Thymus (tissue), 11 donors: Measurements from ENCODE around the gene DDX10. TPM values are rescaled to one million over a fixed set of nuclear protein-coding genes. Genes with fewer than 3 reads are reported as not detected.
"Not testable (repeated sequence)": the region's sequence is repeated elsewhere in the genome, so short reads cannot be mapped to it uniquely, and the experiment has no call there.

Experiments
- DNase-seq, 9 donors: peaks; one replicate each; pipeline ENCODE4 v3.0.0-alpha.2; 2013; ENCODE audit warnings: low spot score in 9 of 9, low read depth in 6 of 9, missing footprints in 1 of 9
- H3K27ac ChIP-seq, 2 donors: one replicate each; pipeline ENCODE4 v1.5.1; 2013; ENCODE audit warnings: control low read depth in 1 of 2, low read depth in 1 of 2, low read length in 1 of 2, mild to moderate bottlenecking in 1 of 2, moderate library complexity in 1 of 2
- H3K27me3 ChIP-seq, 2 donors: one replicate each; pipeline ENCODE4 v1.5.1; 2013; ENCODE audit warnings: low read length in 1 of 2; ENCODE audit not compliant: control insufficient read depth in 2 of 2, insufficient read depth in 1 of 2
- H3K36me3 ChIP-seq, 2 donors: one replicate each; pipeline ENCODE4 v1.5.1; 2013; ENCODE audit warnings: low read length in 1 of 2, mild to moderate bottlenecking in 1 of 2, moderate library complexity in 1 of 2; ENCODE audit not compliant: control insufficient read depth in 2 of 2, insufficient read depth in 2 of 2
- H3K4me1 ChIP-seq, 2 donors: one replicate each; pipeline ENCODE4 v1.5.1; 2013; ENCODE audit warnings: low read length in 2 of 2; ENCODE audit not compliant: control insufficient read depth in 2 of 2, insufficient read depth in 2 of 2
- H3K4me3 ChIP-seq, 2 donors: one replicate each; pipeline ENCODE4 v1.5.1; 2013; ENCODE audit warnings: low read length in 2 of 2, control low read depth in 1 of 2, mild to moderate bottlenecking in 1 of 2
- H3K9me3 ChIP-seq, 2 donors: one replicate each; pipeline ENCODE4 v1.5.1; 2013; ENCODE audit warnings: low read length in 1 of 2, mild to moderate bottlenecking in 1 of 2; ENCODE audit not compliant: control insufficient read depth in 2 of 2, insufficient read depth in 1 of 2
- WGBS: extraction: QIAGEN DNeasy Blood & Tissue Kit; methylation state at CpG from one replicate; pipeline ENCODE4 v1.1.7; 2013; 5-methylcytosine and 5-hydroxymethylcytosine counted together
- polyA plus RNA-seq: library from polyadenylated mRNA; stranded (reverse); fragments of 200-250 nt; gene quantifications from one replicate; pipeline ENCODE4 v1.2.3, GENCODE V29; 2013
- total RNA-seq: library from RNA; stranded (reverse); fragments of 120-200 nt; gene quantifications from one replicate; pipeline ENCODE4 v1.2.4, GENCODE V29; 2013
- donor health status: healthy.

Gene DDX10
- total and polyA plus RNA-seq, 2 donors, result 20.1 to 32.3 TPM

DNA sequence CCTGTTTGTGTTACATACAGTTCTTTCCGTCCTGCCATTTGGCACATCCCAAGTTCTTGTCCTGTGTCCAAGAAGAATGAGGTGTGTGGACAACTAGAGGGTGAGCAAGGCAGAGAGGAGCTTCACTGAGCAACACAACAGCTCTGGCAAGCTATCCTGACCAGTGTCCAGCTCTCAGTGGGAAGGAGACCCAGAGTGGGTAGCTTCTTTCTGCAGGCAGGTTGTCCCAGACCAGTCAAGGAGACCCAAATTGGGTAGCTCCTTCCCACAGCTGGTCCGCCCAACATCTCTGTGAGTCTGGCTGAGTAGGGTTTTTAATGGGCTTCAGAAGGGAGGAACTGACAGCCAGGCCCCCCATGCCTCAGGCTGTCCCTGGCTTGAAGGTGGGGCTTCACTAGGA is 36.1 kb upstream of the DDX10 start:
- Histone ChIP-seq H3K27me3 (no peaks in the 10 kb centered on the region), H3K27ac (no peak overlapping the region), H3K4me1 (no peaks in the 10 kb centered on the region), H3K4me3 (no peak overlapping the region), H3K9me3 (peaks cover 0 to 16% of the 10 kb centered on the region in 2 donors), H3K36me3 (no peaks in the 10 kb centered on the region)
- WGBS, result 92% methylated on average over 2 of the region's 2 CpGs
- no peak for DNase-seq

- peaks cover 0 to 16% of the 10 kb centered on the region in 2 donors for H3K9me3 ChIP-seq
- DNase-seq, result no peak
- H3K4me1 ChIP-seq, result no peaks in the 10 kb centered on the region
- no peak overlapping the region for H3K27ac ChIP-seq
- H3K36me3 ChIP-seq, result no peaks in the 10 kb centered on the region
- WGBS, result 95% methylated on average over 3 of the region's 3 CpGs
- no peak overlapping the region for H3K4me3 ChIP-seq
- H3K27me3 ChIP-seq, result no peaks in the 10 kb centered on the region
Observed at GRCh38 chr11:108629274-108629673, 35.6 kb upstream of the DDX10 start.

DNA sequence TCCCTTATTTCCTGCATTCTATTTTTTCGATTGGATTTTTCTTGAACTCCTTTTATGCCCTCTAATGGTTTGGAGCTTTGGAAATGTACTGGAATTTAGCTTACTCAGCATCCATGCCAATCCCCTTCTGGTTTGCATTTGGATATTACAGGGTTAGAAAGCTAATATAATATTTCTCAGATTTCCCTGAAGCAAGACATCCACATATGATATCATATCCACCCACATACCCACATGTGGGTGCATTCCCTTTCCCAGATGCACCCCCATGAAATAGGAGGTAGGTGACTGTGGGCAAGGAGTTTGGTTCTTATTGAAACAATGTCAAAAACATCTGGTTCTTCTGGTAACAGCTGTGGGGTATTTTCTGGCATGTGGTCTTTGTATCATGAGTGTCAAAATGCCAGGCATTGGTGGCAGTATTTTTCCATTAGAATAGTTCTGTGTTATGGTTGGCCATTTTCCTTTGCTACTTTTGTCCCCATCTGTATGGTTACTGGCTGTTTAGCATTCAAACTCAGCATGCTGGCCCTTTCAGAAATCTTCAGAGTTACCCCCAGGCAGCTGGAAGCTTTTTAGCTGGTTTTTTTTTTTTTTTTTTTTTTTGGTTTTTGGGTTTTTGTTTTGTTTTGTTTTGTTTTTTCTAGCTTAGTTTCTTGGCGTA is 32.7 kb upstream of the DDX10 start:
- no peaks in the 10 kb centered on the region for H3K27me3 ChIP-seq
- H3K4me3 ChIP-seq, result no peak overlapping the region
- no peaks in the 10 kb centered on the region for H3K4me1 ChIP-seq
- no peak for DNase-seq
- WGBS, result 96% methylated on average over 2 of the region's 2 CpGs
- peaks cover 0 to 16% of the 10 kb centered on the region in 2 donors for H3K9me3 ChIP-seq
- H3K27ac ChIP-seq, result no peak overlapping the region
- H3K36me3 ChIP-seq, result no peaks in the 10 kb centered on the region

- H3K36me3 ChIP-seq, result no peaks in the 10 kb centered on the region
- no peaks in the 10 kb centered on the region for H3K9me3 ChIP-seq
- no peaks in the 10 kb centered on the region for H3K27me3 ChIP-seq
- H3K4me1 ChIP-seq, result no peaks in the 10 kb centered on the region
- H3K27ac ChIP-seq, result no peak overlapping the region
- no peak for DNase-seq
- H3K4me3 ChIP-seq, result no peak overlapping the region
Observed at GRCh38 chr11:108635106-108635505, 29.8 kb upstream of the DDX10 start.

- 91% methylated on average over 2 of the region's 2 CpGs for WGBS
- Histone ChIP-seq H3K27me3 (no peaks in the 10 kb centered on the region), H3K27ac (no peak overlapping the region), H3K4me1 (no peaks in the 10 kb centered on the region), H3K9me3 (no peaks in the 10 kb centered on the region), H3K4me3 (no peak overlapping the region), H3K36me3 (no peaks in the 10 kb centered on the region)
- no peak for DNase-seq
Observed at GRCh38 chr11:108636222-108636621, 28.6 kb upstream of the DDX10 start.

GRCh38 chr11:108639146-108639545 is 25.7 kb upstream of the DDX10 start:
- no peak overlapping the region for H3K4me3 ChIP-seq
- DNase-seq, result no peak
- H3K27ac ChIP-seq, result no peak overlapping the region
- no peaks in the 10 kb centered on the region for H3K9me3 ChIP-seq
- no peaks in the 10 kb centered on the region for H3K4me1 ChIP-seq
- H3K36me3 ChIP-seq, result no peaks in the 10 kb centered on the region
- no peaks in the 10 kb centered on the region for H3K27me3 ChIP-seq
- WGBS, result 97% methylated on average over 1 of the region's 1 CpG

- H3K27ac ChIP-seq, H3K27me3 ChIP-seq, DNase-seq, H3K9me3 ChIP-seq, H3K4me3 ChIP-seq, H3K36me3 ChIP-seq, H3K4me1 ChIP-seq: not testable (repeated sequence)
- 92% methylated on average over 1 of the region's 1 CpG for WGBS
Observed at GRCh38 chr11:108641752-108642151, 23.1 kb upstream of the DDX10 start.

- H3K27me3 ChIP-seq, result no peaks in the 10 kb centered on the region
- H3K27ac ChIP-seq, result no peak overlapping the region
- no peaks in the 10 kb centered on the region for H3K36me3 ChIP-seq
- no peak for DNase-seq
- H3K4me1 ChIP-seq, result no peaks in the 10 kb centered on the region
- H3K4me3 ChIP-seq, result no peak overlapping the region
- 89% methylated on average over 1 of the region's 1 CpG for WGBS
- no peaks in the 10 kb centered on the region for H3K9me3 ChIP-seq
Observed at GRCh38 chr11:108643974-108644373, 20.9 kb upstream of the DDX10 start.

- WGBS, result 92% methylated on average over 2 of the region's 2 CpGs
- no peaks in the 10 kb centered on the region for H3K36me3 ChIP-seq
- no peak overlapping the region for H3K4me3 ChIP-seq
- no peaks in the 10 kb centered on the region for H3K9me3 ChIP-seq
- no peaks in the 10 kb centered on the region for H3K4me1 ChIP-seq
- H3K27me3 ChIP-seq, result no peaks in the 10 kb centered on the region
- no peak for DNase-seq
- H3K27ac ChIP-seq, result no peak overlapping the region
Observed at GRCh38 chr11:108645970-108646369, 18.9 kb upstream of the DDX10 start.

GRCh38 chr11:108647387-108647700 is 17.5 kb upstream of the DDX10 start:
- DNase-seq, result no peak
- 97% methylated on average over 3 of the region's 3 CpGs for WGBS
- Histone ChIP-seq H3K4me3 (no peak overlapping the region), H3K4me1 (no peaks in the 10 kb centered on the region), H3K27ac (no peak overlapping the region), H3K9me3 (no peaks in the 10 kb centered on the region), H3K27me3 (no peaks in the 10 kb centered on the region), H3K36me3 (no peaks in the 10 kb centered on the region)
